ENCODE measurements around the gene CCL18.

DNA sequence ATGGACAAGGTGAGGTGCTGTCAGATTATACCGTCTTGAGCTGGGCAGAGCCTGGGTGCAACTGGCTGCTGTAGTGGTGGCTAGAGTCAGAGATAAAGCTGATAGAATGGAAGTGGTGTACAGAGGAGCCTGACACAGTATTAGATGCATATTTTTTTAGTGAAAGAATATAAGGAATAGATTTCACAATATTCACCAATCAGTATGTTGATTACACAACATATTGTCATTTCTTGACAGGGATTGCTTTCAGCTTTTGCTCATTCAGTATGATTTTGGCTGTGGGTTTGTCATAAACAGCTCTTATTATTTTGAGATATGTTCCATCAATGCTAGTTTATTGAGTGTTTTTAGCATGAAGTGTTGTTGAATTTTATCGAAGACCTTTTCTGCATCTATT, 44.6 kb upstream of the CCL18 start:
- TF ChIP-seq, protein P1, sequence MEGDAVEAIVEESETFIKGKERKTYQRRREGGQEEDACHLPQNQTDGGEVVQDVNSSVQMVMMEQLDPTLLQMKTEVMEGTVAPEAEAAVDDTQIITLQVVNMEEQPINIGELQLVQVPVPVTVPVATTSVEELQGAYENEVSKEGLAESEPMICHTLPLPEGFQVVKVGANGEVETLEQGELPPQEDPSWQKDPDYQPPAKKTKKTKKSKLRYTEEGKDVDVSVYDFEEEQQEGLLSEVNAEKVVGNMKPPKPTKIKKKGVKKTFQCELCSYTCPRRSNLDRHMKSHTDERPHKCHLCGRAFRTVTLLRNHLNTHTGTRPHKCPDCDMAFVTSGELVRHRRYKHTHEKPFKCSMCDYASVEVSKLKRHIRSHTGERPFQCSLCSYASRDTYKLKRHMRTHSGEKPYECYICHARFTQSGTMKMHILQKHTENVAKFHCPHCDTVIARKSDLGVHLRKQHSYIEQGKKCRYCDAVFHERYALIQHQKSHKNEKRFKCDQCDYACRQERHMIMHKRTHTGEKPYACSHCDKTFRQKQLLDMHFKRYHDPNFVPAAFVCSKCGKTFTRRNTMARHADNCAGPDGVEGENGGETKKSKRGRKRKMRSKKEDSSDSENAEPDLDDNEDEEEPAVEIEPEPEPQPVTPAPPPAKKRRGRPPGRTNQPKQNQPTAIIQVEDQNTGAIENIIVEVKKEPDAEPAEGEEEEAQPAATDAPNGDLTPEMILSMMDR (conservative IDR thresholded peaks at IDR 0.05; ENCODE audit: low read depth, low read length), result no peak
- TF ChIP-seq RFX5 (IDR thresholded peaks at IDR 0.05; ENCODE audit: low read depth, low read length) (no peak), POLR2A (IDR thresholded peaks at IDR 0.05; ENCODE audit: low read depth, low read length) (no peak), SMC3 (IDR thresholded peaks at IDR 0.05; ENCODE audit: low read depth, low read length) (no peak), MXI1 (IDR thresholded peaks at IDR 0.05; ENCODE audit: borderline replicate concordance, low read depth, low read length) (no peak), RAD21 (IDR thresholded peaks at IDR 0.05; ENCODE audit: low read length) (no peak), CHD1 (IDR thresholded peaks at IDR 0.05; ENCODE audit: low read depth, low read length) (no peak), FOS (IDR thresholded peaks at IDR 0.05; ENCODE audit: low read depth, low read length) (no peak)
